ENCODE measurements around the gene TCIRG1. TPM values are rescaled to one million over a fixed set of nuclear protein-coding genes. Genes with fewer than 3 reads are reported as not detected.
A peak's percentile ranks its signal among the peaks of the same experiment; 100 is the strongest.

Gene TCIRG1
- total RNA-seq, 1 experiment from 2014 or later: 51.1 TPM

DNA sequence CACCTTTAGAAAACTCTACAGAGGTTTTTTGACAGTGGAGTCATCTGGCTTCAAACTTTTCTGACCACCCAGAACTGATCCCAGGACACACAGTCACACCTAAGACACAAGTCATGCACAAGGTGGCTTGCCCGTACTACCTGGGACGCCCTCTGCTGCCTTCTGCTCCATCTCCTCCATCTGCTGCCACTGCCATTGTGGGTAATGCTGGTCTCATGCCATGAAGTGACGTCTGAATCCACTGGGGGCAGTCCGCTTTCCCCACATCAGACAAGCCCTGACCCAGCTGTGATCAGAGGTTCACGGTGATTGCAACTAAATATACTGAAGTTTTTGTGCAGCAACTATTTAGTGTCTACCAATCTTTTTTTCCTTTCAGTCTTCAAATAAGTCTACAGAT lies 13.8 kb upstream of the TCIRG1 start:
- no peaks in the 10 kb centered on the region for H3K9me3 Mint-ChIP-seq
- TF ChIP-seq E2F4 (CRISPR knock-in tag; IDR thresholded peaks at IDR 0.05; ENCODE audit: borderline replicate concordance, low read depth) (no peak), FOXJ3 (CRISPR knock-in tag; IDR thresholded peaks at IDR 0.05; ENCODE audit: borderline replicate concordance) (no peak), SOX15 (CRISPR knock-in tag; IDR thresholded peaks at IDR 0.05) (no peak), ZBTB43 (CRISPR knock-in tag; IDR thresholded peaks at IDR 0.05) (no peak), ZNF416 (CRISPR knock-in tag; IDR thresholded peaks at IDR 0.05) (no peak), NR1H2 (CRISPR knock-in tag; IDR thresholded peaks at IDR 0.05) (no peak), PRRX2 (CRISPR knock-in tag; IDR thresholded peaks at IDR 0.05) (no peak), CREB1 (CRISPR knock-in tag; IDR thresholded peaks at IDR 0.05) (no peak), ZNF512 (CRISPR knock-in tag; IDR thresholded peaks at IDR 0.05; ENCODE audit: borderline replicate concordance) (no peak), NFYB (CRISPR knock-in tag; conservative IDR thresholded peaks at IDR 0.05; ENCODE audit: low read depth) (no peak), IRF1 (CRISPR knock-in tag; IDR thresholded peaks at IDR 0.05) (no peak), TCF7 (CRISPR knock-in tag; IDR thresholded peaks at IDR 0.05; ENCODE audit: low read depth) (no peak), ESRRA (CRISPR knock-in tag; IDR thresholded peaks at IDR 0.05; ENCODE audit: borderline replicate concordance) (no peak), KAT7 (CRISPR knock-in tag; IDR thresholded peaks at IDR 0.05; ENCODE audit: borderline replicate concordance) (no peak), ZNF423 (CRISPR knock-in tag; IDR thresholded peaks at IDR 0.05) (no peak), ZNF138 (CRISPR knock-in tag; conservative IDR thresholded peaks at IDR 0.05) (no peak)
- TF ChIP-seq, protein P1, sequence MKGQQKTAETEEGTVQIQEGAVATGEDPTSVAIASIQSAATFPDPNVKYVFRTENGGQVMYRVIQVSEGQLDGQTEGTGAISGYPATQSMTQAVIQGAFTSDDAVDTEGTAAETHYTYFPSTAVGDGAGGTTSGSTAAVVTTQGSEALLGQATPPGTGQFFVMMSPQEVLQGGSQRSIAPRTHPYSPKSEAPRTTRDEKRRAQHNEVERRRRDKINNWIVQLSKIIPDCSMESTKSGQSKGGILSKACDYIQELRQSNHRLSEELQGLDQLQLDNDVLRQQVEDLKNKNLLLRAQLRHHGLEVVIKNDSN (CRISPR knock-in tag; IDR thresholded peaks at IDR 0.05): no peak
- no peak overlapping the region for H3K27ac Mint-ChIP-seq
- H3K36me3 Mint-ChIP-seq: no peaks in the 10 kb centered on the region
- no peaks in the 10 kb centered on the region for H3K27me3 Mint-ChIP-seq (ENCODE audit: low read depth)
- no peak for DNase-seq (ENCODE audit: low spot score)
- ChIA-PET POLR2A (no interaction called here), CTCF (interaction anchor here (0.8 to 1.8 kb wide), 4 partner anchors 11 to 69 kb away, joined by 3 to 5 read pairs (median 4); partner anchors contain the start of gene ALDH3B1)
- no peak overlapping the region for H3K4me3 Mint-ChIP-seq
- ATAC-seq: peak; percentile 15; the same call in 1 of the 2 replicates
- peaks cover 20% of the 10 kb centered on the region for H3K4me1 Mint-ChIP-seq

- Mint-ChIP-seq H3K9me3 (no peaks in the 10 kb centered on the region), H3K27ac (peak overlapping the region; percentile 21; the same call in 1 of the 2 replicates), H3K4me1 (peaks cover 15% of the 10 kb centered on the region), H3K36me3 (no peaks in the 10 kb centered on the region), H3K4me3 (no peak overlapping the region), H3K27me3 (ENCODE audit: low read depth) (no peaks in the 10 kb centered on the region)
- ChIA-PET CTCF (interaction anchor here (0.8 kb wide), 1 partner anchor 17 kb away, joined by 3 read pairs; the partner anchor contains the start of gene ALDH3B1), POLR2A (no interaction called here)
- ATAC-seq (no peak), DNase-seq (ENCODE audit: low spot score) (no peak)
- no peak for TF ChIP-seq STAT6 (CRISPR knock-in tag; conservative IDR thresholded peaks at IDR 0.05; ENCODE audit: low read depth)
- TF ChIP-seq, protein P2, sequence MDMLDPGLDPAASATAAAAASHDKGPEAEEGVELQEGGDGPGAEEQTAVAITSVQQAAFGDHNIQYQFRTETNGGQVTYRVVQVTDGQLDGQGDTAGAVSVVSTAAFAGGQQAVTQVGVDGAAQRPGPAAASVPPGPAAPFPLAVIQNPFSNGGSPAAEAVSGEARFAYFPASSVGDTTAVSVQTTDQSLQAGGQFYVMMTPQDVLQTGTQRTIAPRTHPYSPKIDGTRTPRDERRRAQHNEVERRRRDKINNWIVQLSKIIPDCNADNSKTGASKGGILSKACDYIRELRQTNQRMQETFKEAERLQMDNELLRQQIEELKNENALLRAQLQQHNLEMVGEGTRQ (CRISPR knock-in tag; IDR thresholded peaks at IDR 0.05): no peak
- no peak for TF ChIP-seq PRRX2 (CRISPR knock-in tag; IDR thresholded peaks at IDR 0.05)
- TF ChIP-seq ZSCAN18 (CRISPR knock-in tag; IDR thresholded peaks at IDR 0.05): no peak
- TF ChIP-seq IRF2 (CRISPR knock-in tag; IDR thresholded peaks at IDR 0.05; ENCODE audit: borderline replicate concordance, low read depth): no peak
These were observed 12.3 kb upstream of the TCIRG1 start for GRCh38 chr11:68026391-68027105.

All from WTC11 (cell line).